NT2/D1 (cell line): ENCODE results near the gene CD79A.

ENCODE experiments used
- YY1 ChIP-seq: IDR thresholded peaks from 2 replicates; pipeline ENCODE4 v1.6.1; 2011; ENCODE audit not compliant: insufficient read length, insufficient read depth
- ZNF274 ChIP-seq: IDR thresholded peaks from 2 replicates; pipeline ENCODE4 v1.6.1; 2011; ENCODE audit warnings: mild to moderate bottlenecking, low read depth, low read length

DNA sequence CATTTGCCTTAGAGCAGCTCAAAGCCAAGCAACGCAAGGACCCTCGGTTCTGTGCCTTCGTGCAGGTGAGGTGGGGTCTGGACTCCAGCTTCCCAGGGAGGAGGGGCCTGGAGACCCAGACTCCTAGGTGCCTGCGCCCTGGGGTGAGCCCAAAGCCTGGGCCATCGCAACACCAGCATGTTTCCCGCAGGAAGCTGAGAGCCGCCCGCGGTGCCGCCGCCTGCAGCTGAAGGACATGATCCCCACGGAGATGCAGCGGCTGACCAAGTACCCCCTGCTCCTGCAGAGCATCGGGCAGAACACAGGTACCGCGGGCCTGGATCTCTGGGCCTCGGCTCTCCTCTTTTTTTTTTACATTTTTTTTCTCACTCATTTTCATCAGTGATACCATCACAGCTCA is 25.5 kb downstream of the CD79A start:
- TF ChIP-seq ZNF274 (no peak), YY1 (no peak)
